Thyroid gland (tissue), 4 donors: Measurements from ENCODE around the gene UBTD1. TPM values are rescaled to one million over a fixed set of nuclear protein-coding genes. Genes with fewer than 3 reads are reported as not detected.

ENCODE experiments used
- DNase-seq, 2 donors: peaks; one replicate each; pipeline ENCODE4 v3.0.0-alpha.2; 2019
- H3K27ac ChIP-seq, 3 donors: fragments of 200-600 bp; sonication (generic); 1 replicate in 2 of 3; 2 replicates in 1 of 3; pipeline ENCODE4 v1.5.1; 2016 to 2019; ENCODE audit warnings: mild to moderate bottlenecking in 1 of 3, moderate library complexity in 1 of 3
- H3K27me3 ChIP-seq: fragments of 200-600 bp; sonication (generic); one replicate; pipeline ENCODE4 v1.5.1; 2019
- H3K36me3 ChIP-seq, 2 donors: fragments of 200-600 bp; sonication (generic); one replicate each; pipeline ENCODE4 v1.5.1; 2016 to 2019
- H3K4me1 ChIP-seq, 2 donors: fragments of 200-600 bp; sonication (generic); one replicate each; pipeline ENCODE4 v1.5.1; 2017 to 2019
- H3K4me3 ChIP-seq, 3 donors: fragments of 200-600 bp; sonication (generic); replicated peaks in 1 of 3; 1 replicate in 2 of 3; 2 replicates in 1 of 3; pipeline ENCODE4 v1.5.1; 2016; ENCODE audit warnings: mild to moderate bottlenecking in 1 of 3
- H3K9me3 ChIP-seq: fragments of 200-600 bp; sonication (generic); one replicate; pipeline ENCODE4 v1.5.1; 2017
- POLR2A ChIP-seq, 2 donors: fragments of 450-650 bp; IDR thresholded peaks; one replicate each; pipeline ENCODE4 v1.6.1; 2017; ENCODE audit warnings: antibody characterized with exemption in 2 of 2, mild to moderate bottlenecking in 2 of 2, moderate library complexity in 1 of 2
- WGBS, 2 donors: methylation state at CpG; one replicate each; pipeline ENCODE4 v1.1.5; 2017; 5-methylcytosine and 5-hydroxymethylcytosine counted together
- intact Hi-C: fragments of 100-400 bp; cut with DNase I; formaldehyde crosslinking; loops from one replicate; pipeline ENCODE4 v1.15.1; 2023
- total RNA-seq, 4 donors: library from RNA; depleted of rRNA; stranded (reverse); fragments of >200 nt; gene quantifications; one replicate each; pipeline ENCODE4 v1.2.3, GENCODE V29; 2016
- TF ChIP-seq, protein P1 (sequence below), 6 experiments: fragments of 200-600 bp in 3 of 6; fragments of 450-650 bp in 3 of 6; sonication (generic) in 3 of 6; IDR thresholded peaks; one replicate each; pipeline ENCODE4 v1.5.1; 2016 to 2019; ENCODE audit warnings: antibody characterized with exemption in 6 of 6, mild to moderate bottlenecking in 2 of 6, inconsistent platforms in 1 of 6, moderate library complexity in 1 of 6

The UBTD1 gene
- total RNA-seq, 4 donors from 2014 or later = 7.8 to 27.8 (median 20.0) TPM

- Histone ChIP-seq H3K4me1 (peaks cover 15 to 59% of the 10 kb centered on the region in 2 donors), H3K9me3 (no peaks in the 10 kb centered on the region), H3K4me3 (no peak overlapping the region), H3K27me3 (no peaks in the 10 kb centered on the region), H3K27ac (peak overlapping the region in 1 of 3 donors; percentile 45), H3K36me3 (no peaks in the 10 kb centered on the region)
- intact Hi-C loops = no loop called here
- no peak for DNase-seq
- WGBS, 2 donors = 50 to 59% methylated on average over 10 of the region's 10 CpGs
- TF ChIP-seq, protein P1, sequence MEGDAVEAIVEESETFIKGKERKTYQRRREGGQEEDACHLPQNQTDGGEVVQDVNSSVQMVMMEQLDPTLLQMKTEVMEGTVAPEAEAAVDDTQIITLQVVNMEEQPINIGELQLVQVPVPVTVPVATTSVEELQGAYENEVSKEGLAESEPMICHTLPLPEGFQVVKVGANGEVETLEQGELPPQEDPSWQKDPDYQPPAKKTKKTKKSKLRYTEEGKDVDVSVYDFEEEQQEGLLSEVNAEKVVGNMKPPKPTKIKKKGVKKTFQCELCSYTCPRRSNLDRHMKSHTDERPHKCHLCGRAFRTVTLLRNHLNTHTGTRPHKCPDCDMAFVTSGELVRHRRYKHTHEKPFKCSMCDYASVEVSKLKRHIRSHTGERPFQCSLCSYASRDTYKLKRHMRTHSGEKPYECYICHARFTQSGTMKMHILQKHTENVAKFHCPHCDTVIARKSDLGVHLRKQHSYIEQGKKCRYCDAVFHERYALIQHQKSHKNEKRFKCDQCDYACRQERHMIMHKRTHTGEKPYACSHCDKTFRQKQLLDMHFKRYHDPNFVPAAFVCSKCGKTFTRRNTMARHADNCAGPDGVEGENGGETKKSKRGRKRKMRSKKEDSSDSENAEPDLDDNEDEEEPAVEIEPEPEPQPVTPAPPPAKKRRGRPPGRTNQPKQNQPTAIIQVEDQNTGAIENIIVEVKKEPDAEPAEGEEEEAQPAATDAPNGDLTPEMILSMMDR (IDR thresholded peaks at IDR 0.05) = no peak
- no peak for TF ChIP-seq POLR2A (IDR thresholded peaks at IDR 0.05)
Observed at GRCh38 chr10:97518301-97519043, 19.7 kb downstream of the UBTD1 start.

GRCh38 chr10:97519342-97519741 lies 20.6 kb downstream of the UBTD1 start:
- DNase-seq = no peak
- Histone ChIP-seq H3K27ac (no peak overlapping the region), H3K4me3 (no peak overlapping the region), H3K9me3 (no peaks in the 10 kb centered on the region), H3K4me1 (peaks cover 15 to 59% of the 10 kb centered on the region in 2 donors), H3K27me3 (no peaks in the 10 kb centered on the region), H3K36me3 (no peaks in the 10 kb centered on the region)
- no peak for TF ChIP-seq POLR2A (IDR thresholded peaks at IDR 0.05)
- TF ChIP-seq, protein P1 (IDR thresholded peaks at IDR 0.05) = no peak
- 55 to 84% methylated on average over 2 of the region's 2 CpGs for WGBS, 2 donors
- intact Hi-C loops = no loop called here

DNA sequence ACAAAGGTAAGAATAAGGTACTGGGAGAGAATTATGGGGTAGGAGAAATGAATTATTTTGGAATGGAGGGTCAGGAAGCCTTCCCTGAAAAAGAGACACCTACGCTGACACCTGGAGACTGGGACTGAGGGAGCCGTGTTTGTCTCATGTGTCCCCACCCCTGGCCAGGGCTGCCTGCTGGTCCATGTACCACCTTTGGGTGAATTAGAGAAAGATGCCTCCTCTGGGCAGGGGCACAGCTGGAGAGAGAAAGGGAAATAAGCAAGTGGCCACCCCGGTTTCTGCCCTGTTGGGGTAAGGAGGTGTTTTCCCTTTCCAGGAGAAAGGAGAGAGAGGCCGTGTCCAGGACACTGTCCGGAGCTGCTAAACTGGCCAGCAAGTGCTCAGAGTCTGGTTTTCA lies 21.8 kb downstream of the UBTD1 start:
- DNase-seq = no peak
- Histone ChIP-seq H3K27ac (peak overlapping the region in 2 of 3 donors; percentile 60 to 85), H3K4me1 (peaks cover 20 to 66% of the 10 kb centered on the region in 2 donors), H3K36me3 (no peaks in the 10 kb centered on the region), H3K27me3 (no peaks in the 10 kb centered on the region), H3K4me3 (no peak overlapping the region), H3K9me3 (no peaks in the 10 kb centered on the region)
- WGBS, 2 donors = 84% methylated on average over 5 of the region's 5 CpGs
- intact Hi-C loops = no loop called here
- TF ChIP-seq POLR2A (IDR thresholded peaks at IDR 0.05) = no peak
- TF ChIP-seq, protein P1 (IDR thresholded peaks at IDR 0.05) = no peak

- no peaks in the 10 kb centered on the region for H3K27me3 ChIP-seq
- DNase-seq = peak; percentile 64 to 65
- H3K9me3 ChIP-seq = no peaks in the 10 kb centered on the region
- no peak overlapping the region for H3K4me3 ChIP-seq
- intact Hi-C loops = no loop called here
- TF ChIP-seq, protein P1 (IDR thresholded peaks at IDR 0.05) = no peak
- peak in 1 of 2 donors; percentile 46 for TF ChIP-seq POLR2A (IDR thresholded peaks at IDR 0.05)
- H3K36me3 ChIP-seq = no peaks in the 10 kb centered on the region
- H3K27ac ChIP-seq = peak overlapping the region; percentile 23 to 85 (median 60)
- H3K4me1 ChIP-seq = peaks cover 20 to 66% of the 10 kb centered on the region in 2 donors
- 37 to 71% methylated on average over 6 to 10 of the region's 11 CpGs for WGBS, 2 donors
Observed at GRCh38 chr10:97520978-97521761, 22.4 kb downstream of the UBTD1 start.

- Histone ChIP-seq H3K4me1 (peaks cover 20 to 65% of the 10 kb centered on the region in 2 donors), H3K27ac (peak overlapping the region in 2 of 3 donors; percentile 60 to 85), H3K4me3 (no peak overlapping the region), H3K27me3 (no peaks in the 10 kb centered on the region), H3K36me3 (no peaks in the 10 kb centered on the region), H3K9me3 (no peaks in the 10 kb centered on the region)
- peak; percentile 45 to 56 for DNase-seq
- 48 to 52% methylated on average over 6 of the region's 6 CpGs for WGBS, 2 donors
- intact Hi-C loops = no loop called here
- TF ChIP-seq POLR2A (IDR thresholded peaks at IDR 0.05) = no peak
- TF ChIP-seq, protein P1 (IDR thresholded peaks at IDR 0.05) = no peak
Observed at GRCh38 chr10:97522071-97522470, 23.3 kb downstream of the UBTD1 start.
